Breast epithelium (tissue), 4 donors: ENCODE results near the gene POC1A. TPM values are rescaled to one million over a fixed set of nuclear protein-coding genes. Genes with fewer than 3 reads are reported as not detected.

Experiments used
- DNase-seq, 2 donors: peaks; one replicate each; pipeline ENCODE4 v3.0.0-alpha.2; 2019; ENCODE audit warnings: low spot score in 2 of 2
- H3K27ac ChIP-seq, 2 donors: fragments of 200-600 bp; sonication (generic) in 1 of 2; one replicate each; pipeline ENCODE4 v1.5.1; 2016 to 2019; ENCODE audit warnings: mild to moderate bottlenecking in 1 of 2
- H3K27me3 ChIP-seq, 2 donors: fragments of 200-600 bp; sonication (generic) in 1 of 2; one replicate each; pipeline versions ENCODE4 v1.5.1 to v1.6.0; 2017 to 2019; ENCODE audit warnings: control low read depth in 1 of 2, mild to moderate bottlenecking in 1 of 2
- H3K36me3 ChIP-seq: fragments of 200-600 bp; one replicate; pipeline ENCODE4 v1.5.1; 2019
- H3K4me1 ChIP-seq, 2 donors: fragments of 200-600 bp; sonication (generic); one replicate each; pipeline ENCODE4 v1.5.1; 2016 to 2019; ENCODE audit warnings: control low read depth in 1 of 2
- H3K4me3 ChIP-seq, 3 donors: fragments of 200-600 bp; sonication (generic); 1 replicate in 2 of 3; 2 replicates in 1 of 3; pipeline ENCODE4 v1.5.1; 2016 to 2019; ENCODE audit warnings: mild to moderate bottlenecking in 3 of 3, moderate library complexity in 2 of 3
- H3K9me3 ChIP-seq, 2 donors: fragments of 200-600 bp; sonication (generic) in 1 of 2; one replicate each; pipeline ENCODE4 v1.5.1; 2016 to 2019; ENCODE audit warnings: control low read depth in 1 of 2
- POLR2A ChIP-seq: fragments of 450-650 bp; IDR thresholded peaks from one replicate; pipeline ENCODE4 v1.6.1; 2016; ENCODE audit warnings: antibody characterized with exemption, mild to moderate bottlenecking, moderate library complexity
- POLR2AphosphoS5 ChIP-seq, 3 donors: sonication (generic); formaldehyde crosslinking; IDR thresholded peaks; one replicate each; pipeline ENCODE4 v1.6.1; 2017; ENCODE audit warnings: antibody characterized with exemption in 3 of 3
- intact Hi-C: fragments of 100-400 bp; cut with DNase I; formaldehyde crosslinking; loops from one replicate; pipeline ENCODE4 v1.15.1; 2023; ENCODE audit warnings: low total_unique reads
- total RNA-seq, 3 donors: library from RNA; depleted of rRNA; stranded (reverse); fragments of >200 nt; gene quantifications; one replicate each; pipeline ENCODE4 v1.1.0, GENCODE V29; 2016
- TF ChIP-seq, protein P1 (sequence below), 3 donors: fragments of 450-650 bp; IDR thresholded peaks; one replicate each; pipeline ENCODE4 v1.5.1; 2016 to 2017; ENCODE audit warnings: antibody characterized with exemption in 3 of 3, mild to moderate bottlenecking in 3 of 3, moderate library complexity in 3 of 3

POC1A gene
- total RNA-seq, 3 donors from 2014 or later = 1.9 to 2.7 (median 2.6) TPM

- no peak overlapping the region for H3K4me3 ChIP-seq
- TF ChIP-seq POLR2A = no peak
- TF ChIP-seq POLR2AphosphoS5 (IDR thresholded peaks at IDR 0.05) = peak in 2 of 3 donors; percentile 31 to 45
- TF ChIP-seq, protein P1, sequence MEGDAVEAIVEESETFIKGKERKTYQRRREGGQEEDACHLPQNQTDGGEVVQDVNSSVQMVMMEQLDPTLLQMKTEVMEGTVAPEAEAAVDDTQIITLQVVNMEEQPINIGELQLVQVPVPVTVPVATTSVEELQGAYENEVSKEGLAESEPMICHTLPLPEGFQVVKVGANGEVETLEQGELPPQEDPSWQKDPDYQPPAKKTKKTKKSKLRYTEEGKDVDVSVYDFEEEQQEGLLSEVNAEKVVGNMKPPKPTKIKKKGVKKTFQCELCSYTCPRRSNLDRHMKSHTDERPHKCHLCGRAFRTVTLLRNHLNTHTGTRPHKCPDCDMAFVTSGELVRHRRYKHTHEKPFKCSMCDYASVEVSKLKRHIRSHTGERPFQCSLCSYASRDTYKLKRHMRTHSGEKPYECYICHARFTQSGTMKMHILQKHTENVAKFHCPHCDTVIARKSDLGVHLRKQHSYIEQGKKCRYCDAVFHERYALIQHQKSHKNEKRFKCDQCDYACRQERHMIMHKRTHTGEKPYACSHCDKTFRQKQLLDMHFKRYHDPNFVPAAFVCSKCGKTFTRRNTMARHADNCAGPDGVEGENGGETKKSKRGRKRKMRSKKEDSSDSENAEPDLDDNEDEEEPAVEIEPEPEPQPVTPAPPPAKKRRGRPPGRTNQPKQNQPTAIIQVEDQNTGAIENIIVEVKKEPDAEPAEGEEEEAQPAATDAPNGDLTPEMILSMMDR (IDR thresholded peaks at IDR 0.05) = no peak
- peak overlapping the region; percentile 84 to 87 for H3K27ac ChIP-seq
- no peaks in the 10 kb centered on the region for H3K36me3 ChIP-seq
- H3K4me1 ChIP-seq = peaks cover 5 to 15% of the 10 kb centered on the region in 2 donors
- H3K9me3 ChIP-seq = no peaks in the 10 kb centered on the region
- intact Hi-C loops = no loop called here
- H3K27me3 ChIP-seq = no peaks in the 10 kb centered on the region
- peak in 1 of 2 donors; percentile 72 for DNase-seq
Observed at GRCh38 chr3:52195823-52196331, 41.7 kb upstream of the POC1A start.

DNA sequence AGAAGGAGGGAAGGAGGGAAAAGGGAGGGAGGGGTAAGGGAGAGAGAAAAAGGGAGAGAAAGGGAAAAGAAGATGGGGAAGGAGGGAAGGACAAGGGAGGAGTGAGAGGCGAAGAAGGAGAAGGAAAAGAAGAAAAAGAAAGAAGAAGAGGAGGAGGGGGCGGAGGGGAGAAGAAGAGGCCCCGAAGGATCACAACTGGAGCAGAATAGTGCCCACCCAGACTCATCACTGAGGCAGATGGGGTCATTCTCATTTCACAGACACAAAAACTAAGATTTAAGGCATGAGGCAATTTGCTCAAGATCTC lies 41.0 kb upstream of the POC1A start:
- no peak for TF ChIP-seq POLR2A
- no peak for TF ChIP-seq POLR2AphosphoS5 (IDR thresholded peaks at IDR 0.05)
- TF ChIP-seq, protein P1 (IDR thresholded peaks at IDR 0.05) = no peak
- Histone ChIP-seq H3K27me3 (no peaks in the 10 kb centered on the region), H3K4me1 (peaks cover 5 to 20% of the 10 kb centered on the region in 2 donors), H3K9me3 (no peaks in the 10 kb centered on the region), H3K36me3 (no peaks in the 10 kb centered on the region), H3K27ac (peak overlapping the region; percentile 84 to 87), H3K4me3 (no peak overlapping the region)
- intact Hi-C loops = no loop called here
- DNase-seq = no peak

- TF ChIP-seq, protein P1 (IDR thresholded peaks at IDR 0.05) = no peak
- no peak for TF ChIP-seq POLR2AphosphoS5 (IDR thresholded peaks at IDR 0.05)
- no peak for TF ChIP-seq POLR2A
- Histone ChIP-seq H3K27ac (peak overlapping the region in 1 of 2 donors; percentile 87), H3K9me3 (no peaks in the 10 kb centered on the region), H3K4me1 (peaks cover 5 to 22% of the 10 kb centered on the region in 2 donors), H3K36me3 (no peaks in the 10 kb centered on the region), H3K4me3 (no peak overlapping the region), H3K27me3 (no peaks in the 10 kb centered on the region)
- intact Hi-C loops = no loop called here
- no peak for DNase-seq
Observed at GRCh38 chr3:52194485-52195290, 40.5 kb upstream of the POC1A start.

DNA sequence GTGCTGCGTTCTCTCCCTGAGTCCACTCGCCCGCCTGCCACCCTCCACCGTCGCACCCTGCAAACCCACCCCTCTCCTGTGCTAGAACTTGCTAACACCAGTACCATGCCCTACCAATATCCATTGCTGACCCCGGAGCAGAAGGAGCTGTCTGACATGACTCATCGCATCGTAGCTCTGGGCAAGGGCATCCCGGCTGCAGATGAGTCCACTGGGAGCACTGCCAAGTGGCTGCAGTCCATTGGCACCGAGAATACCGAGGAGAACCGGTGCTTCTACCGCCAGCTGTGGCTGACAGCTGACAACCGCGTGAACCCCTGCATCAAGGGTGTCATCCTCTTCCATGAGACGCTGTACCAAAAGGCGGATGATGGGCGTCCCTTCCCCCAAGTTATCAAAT lies 38.8 kb upstream of the POC1A start:
- no peaks in the 10 kb centered on the region for H3K36me3 ChIP-seq
- H3K27ac ChIP-seq = no peak overlapping the region
- intact Hi-C loops = no loop called here
- H3K27me3 ChIP-seq = no peaks in the 10 kb centered on the region
- peaks cover 5 to 22% of the 10 kb centered on the region in 2 donors for H3K4me1 ChIP-seq
- no peak overlapping the region for H3K4me3 ChIP-seq
- no peaks in the 10 kb centered on the region for H3K9me3 ChIP-seq
- DNase-seq = peak; percentile 71 to 81
- no peak for TF ChIP-seq POLR2AphosphoS5 (IDR thresholded peaks at IDR 0.05)
- TF ChIP-seq POLR2A = no peak
- TF ChIP-seq, protein P1 (IDR thresholded peaks at IDR 0.05) = no peak

GRCh38 chr3:52191663-52192062 lies 37.4 kb upstream of the POC1A start:
- Histone ChIP-seq H3K4me1 (peaks cover 0 to 10% of the 10 kb centered on the region in 2 donors), H3K9me3 (no peaks in the 10 kb centered on the region), H3K4me3 (no peak overlapping the region), H3K27ac (peak overlapping the region in 1 of 2 donors; percentile 7), H3K27me3 (no peaks in the 10 kb centered on the region), H3K36me3 (no peaks in the 10 kb centered on the region)
- TF ChIP-seq, protein P1 (IDR thresholded peaks at IDR 0.05) = no peak
- TF ChIP-seq POLR2A (no peak), POLR2AphosphoS5 (IDR thresholded peaks at IDR 0.05) (no peak)
- intact Hi-C loops = no loop called here
- DNase-seq = no peak
